GM12878 (cell line): ENCODE measurements around the gene CPD. TPM values are rescaled to one million over a fixed set of nuclear protein-coding genes. Genes with fewer than 3 reads are reported as not detected.

ENCODE experiments used
- ATAC-seq: fragments of 200-7000 bp; cut with Tn5 transposase; 3 replicates; pipeline ENCODE4 v1.9.1; 2020; ENCODE audit warnings: mild to moderate bottlenecking, moderate library complexity
- BruUV-seq: library from RNA; stranded (reverse); fragments of 400-500 nt; replicated peaks from 2 replicates; lab custom pipeline; 2021; lab: Mats Ljungman, UMichigan
- CTCF ChIA-PET: fragments of 300-600 bp; sonication (Branson Sonifier 250); formaldehyde crosslinking; extraction: SDS; loops from one replicate; lab custom pipeline; 2021; ENCODE audit warnings: inconsistent platforms; lab: Yijun Ruan, JAX
- POLR2A ChIA-PET: fragments of 350-600 bp; formaldehyde crosslinking; extraction: SDS; loops from one replicate; lab custom pipeline; 2021; ENCODE audit warnings: inconsistent platforms; lab: Charles Lee
- RAD21 ChIA-PET: fragments of 300-600 bp; sonication (Branson Sonifier 250); formaldehyde crosslinking; loops from one replicate; lab custom pipeline; 2023; ENCODE audit warnings: antibody characterized with exemption; ENCODE audit not compliant: unreplicated experiment; lab: Charles Lee
- SMC1A ChIA-PET: fragments of 300-600 bp; sonication (Branson Sonifier 250); formaldehyde crosslinking; loops from one replicate; lab custom pipeline; 2023; ENCODE audit not compliant: unreplicated experiment, uncharacterized antibody; lab: Charles Lee
- DNase-seq: peaks from one replicate; pipeline ENCODE4 v3.0.0-alpha.2; 2011; ENCODE audit warnings: low read depth, low spot score
- FAIRE-seq: peaks from 3 replicates; lab custom pipeline; 2011; peaks lifted over from hg19 to GRCh38; lab: Jason Lieb, UNC
- H2AFZ ChIP-seq: 2 replicates; pipeline ENCODE4 v1.6.0; 2011; ENCODE audit warnings: low read depth, low read length, control low read depth; ENCODE audit not compliant: control insufficient read depth
- H3K27ac ChIP-seq: 2 replicates; pipeline ENCODE4 v1.5.1; 2011; ENCODE audit warnings: control low read depth; ENCODE audit not compliant: control insufficient read depth, insufficient read depth
- H3K27me3 ChIP-seq, 2 experiments: replicated peaks in 1 of 2; 2 replicates each; pipeline versions ENCODE4 v1.6.0 to v1.6.1; 2011; ENCODE audit warnings: low read length in 1 of 2; ENCODE audit not compliant: control insufficient read depth in 2 of 2, insufficient read depth in 2 of 2
- H3K36me3 ChIP-seq, 2 experiments: 2 replicates each; pipeline ENCODE4 v1.5.1; 2011; ENCODE audit warnings: low read length in 1 of 2; ENCODE audit not compliant: control insufficient read depth in 2 of 2, insufficient read depth in 2 of 2
- H3K4me1 ChIP-seq: 2 replicates; pipeline ENCODE4 v1.6.1; 2011; ENCODE audit warnings: mild to moderate bottlenecking, low read length, moderate library complexity, mixed read lengths; ENCODE audit not compliant: control insufficient read depth, insufficient read depth
- H3K4me2 ChIP-seq: 2 replicates; pipeline ENCODE4 v1.6.0; 2011; ENCODE audit warnings: control low read depth; ENCODE audit not compliant: control insufficient read depth, insufficient read depth
- H3K4me3 ChIP-seq: fragments of 200-600 bp; sonication (generic); 2 replicates; pipeline ENCODE4 v1.5.1; 2016
- H3K79me2 ChIP-seq: 2 replicates; pipeline ENCODE4 v1.6.0; 2011; ENCODE audit warnings: low read length; ENCODE audit not compliant: control insufficient read depth, insufficient read depth
- H3K9ac ChIP-seq: 2 replicates; pipeline ENCODE4 v1.8.0; 2011; ENCODE audit warnings: low read length, control low read depth, mixed read lengths; ENCODE audit not compliant: control insufficient read depth, insufficient read depth
- H3K9me3 ChIP-seq: replicated peaks from 3 replicates; pipeline ENCODE4 v1.5.1; 2011; ENCODE audit warnings: mild to moderate bottlenecking, low read length; ENCODE audit not compliant: control insufficient read depth, insufficient read depth
- H4K20me1 ChIP-seq: 2 replicates; pipeline ENCODE4 v1.6.0; 2011; ENCODE audit not compliant: control insufficient read depth, insufficient read depth
- BRCA1 ChIP-seq: IDR thresholded peaks from 2 replicates; pipeline ENCODE4 v1.6.1; 2011; ENCODE audit warnings: low read depth, low read length, improper control_type of control experiment
- CEBPB ChIP-seq, 2 experiments: fragments of 150-350 bp in 1 of 2; IDR thresholded peaks; 2 replicates each; pipeline ENCODE4 v1.6.1; 2012 to 2014; ENCODE audit warnings: low read depth in 2 of 2, low read length in 2 of 2, borderline replicate concordance in 1 of 2, inconsistent platforms in 1 of 2
- EED ChIP-seq: sonication (generic); IDR thresholded peaks from 2 replicates; pipeline ENCODE4 v1.6.1; 2016; ENCODE audit warnings: antibody characterized with exemption, low read depth
- EGR1 ChIP-seq, 2 experiments: IDR thresholded peaks; 1 replicate in 1 of 2; 2 replicates in 1 of 2; pipeline ENCODE4 v1.6.1; 2011 to 2012; ENCODE audit warnings: low read depth in 2 of 2, low read length in 2 of 2, borderline replicate concordance in 1 of 2, mild to moderate bottlenecking in 1 of 2, moderate library complexity in 1 of 2
- ESRRA ChIP-seq: IDR thresholded peaks from 2 replicates; pipeline ENCODE4 v1.6.1; 2012; ENCODE audit warnings: mild to moderate bottlenecking, low read length, improper control_type of control experiment
- FOS ChIP-seq: IDR thresholded peaks from 3 replicates; pipeline ENCODE4 v1.6.1; 2011; ENCODE audit warnings: borderline replicate concordance; ENCODE audit not compliant: insufficient read length; ENCODE audit errors: extremely low read depth
- GATAD2B ChIP-seq: fragments of 450-650 bp; conservative IDR thresholded peaks from 2 replicates; pipeline ENCODE4 v1.6.1; 2017; ENCODE audit warnings: low read depth, mild to moderate bottlenecking, moderate library complexity
- IKZF2 ChIP-seq, 2 experiments: fragments of 450-650 bp; IDR thresholded peaks; 2 replicates each; pipeline ENCODE4 v1.6.1; 2017; ENCODE audit warnings: mild to moderate bottlenecking in 2 of 2, moderate library complexity in 2 of 2
- NFYB ChIP-seq: IDR thresholded peaks from 2 replicates; pipeline ENCODE4 v1.6.1; 2011; ENCODE audit warnings: low read depth, mild to moderate bottlenecking, low read length, improper control_type of control experiment, moderate library complexity; ENCODE audit not compliant: insufficient read depth
- NKRF ChIP-seq: fragments of 450-650 bp; conservative IDR thresholded peaks from 2 replicates; pipeline ENCODE4 v1.6.1; 2017; ENCODE audit warnings: mild to moderate bottlenecking, moderate library complexity
- PAX5 ChIP-seq: IDR thresholded peaks from 2 replicates; pipeline ENCODE4 v1.6.1; 2011; ENCODE audit warnings: low read depth, low read length, borderline replicate concordance
- PBX3 ChIP-seq: IDR thresholded peaks from 2 replicates; pipeline ENCODE4 v1.6.1; 2011; ENCODE audit warnings: mild to moderate bottlenecking, low read depth, low read length, moderate library complexity; ENCODE audit not compliant: insufficient replicate concordance
- PKNOX1 ChIP-seq: fragments of 450-650 bp; IDR thresholded peaks from 2 replicates; pipeline ENCODE4 v1.6.1; 2016; ENCODE audit warnings: mild to moderate bottlenecking
- RAD21 ChIP-seq: IDR thresholded peaks from 2 replicates; pipeline ENCODE4 v1.6.1; 2011; ENCODE audit warnings: mild to moderate bottlenecking, low read depth, low read length, moderate library complexity; ENCODE audit not compliant: insufficient read depth
- RAD51 ChIP-seq: fragments of 450-650 bp; IDR thresholded peaks from 2 replicates; pipeline ENCODE4 v1.6.1; 2016; ENCODE audit warnings: moderate library complexity, mild to moderate bottlenecking, inconsistent platforms
- RUNX3 ChIP-seq: IDR thresholded peaks from 2 replicates; pipeline ENCODE4 v1.6.1; 2012; ENCODE audit warnings: low read length, inconsistent platforms
- SUZ12 ChIP-seq: fragments of 200-600 bp; sonication (generic); IDR thresholded peaks from one replicate; pipeline ENCODE4 v1.6.1; 2018; ENCODE audit warnings: antibody characterized with exemption, mild to moderate bottlenecking; ENCODE audit not compliant: unreplicated experiment
- ZNF217 ChIP-seq: fragments of 450-650 bp; IDR thresholded peaks from 2 replicates; pipeline ENCODE4 v1.6.1; 2017; ENCODE audit warnings: antibody characterized with exemption, mild to moderate bottlenecking
- ZZZ3 ChIP-seq: IDR thresholded peaks from 2 replicates; pipeline ENCODE4 v1.6.1; 2011; ENCODE audit warnings: low read depth; ENCODE audit not compliant: control insufficient read depth, insufficient read length
- WGBS: methylation state at CpG from one replicate; pipeline ENCODE4 v1.1.6; 2016; ENCODE audit warnings: low lambda C conversion rate; ENCODE audit not compliant: insufficient replicate concordance, insufficient coverage; ENCODE audit errors: missing lambda C conversion rate; 5-methylcytosine and 5-hydroxymethylcytosine counted together
- in situ Hi-C: fragments of 300-500 bp; cut with MboI; formaldehyde crosslinking; loops from 9 replicates; pipeline ENCODE4 v1.14.3; 2018; ENCODE audit warnings: mixed read lengths
- intact Hi-C: fragments of 100-400 bp; cut with micrococcal nuclease; formaldehyde crosslinking; loops from one replicate; pipeline ENCODE4 v1.14.2; 2022; ENCODE audit not compliant: unreplicated experiment
- polyA plus RNA-seq, 11 experiments: library from polyadenylated mRNA; depleted of rRNA in 4 of 11; unstranded in 6 of 11; stranded (reverse) in 5 of 11; fragments of >200 nt; fragmentation: Nextera tagmentation in 4 of 11; fragmentation: Illumina TruSeq in 1 of 11; extraction: Ambion mirVana in 4 of 11; extraction: Trizol in 1 of 11; gene quantifications; 1 replicate in 1 of 11; 2 replicates in 10 of 11; pipeline versions ENCODE4 v1.2.1 to v1.2.3, GENCODE V29; 2011 to 2016; ENCODE audit warnings: inconsistent platforms in 2 of 11, missing spikeins in 2 of 11, low read depth in 1 of 11
- total RNA-seq, 4 experiments: library from RNA; depleted of rRNA in 3 of 4; stranded (reverse); fragments of >200 nt in 3 of 4; fragmentation: Illumina TruSeq in 1 of 4; extraction: Trizol in 1 of 4; gene quantifications; 2 replicates each; pipeline versions ENCODE4 v1.2.1 to v1.2.3, GENCODE V29; 2013 to 2021

CPD gene
- total and polyA plus RNA-seq, 10 of the 15 experiments (the other 5 are each of a cell fraction or from before 2014, with no cell fraction given) = 3.5 to 24.2 (median 15.7) TPM

GRCh38 chr17:30363715-30364202 lies 15.0 kb upstream of the CPD start:
- ChIA-PET CTCF (interaction anchor here (0.7 to 1.6 kb wide), 7 partner anchors 13 to 775 kb away, joined by 3 to 8 read pairs (median 4); partner anchors contain the start of gene GOSR1), POLR2A (interaction anchor here (0.6 to 0.8 kb wide), 3 partner anchors 11 to 83 kb away, joined by 3 to 5 read pairs (median 3); no protein-coding TSS in a partner anchor), RAD21 (interaction anchor here (0.6 to 1.5 kb wide), 16 partner anchors 9 to 571 kb away, joined by 3 to 8 read pairs (median 3); no protein-coding TSS in a partner anchor), SMC1A (interaction anchor here (0.7 to 2.9 kb wide), 12 partner anchors 9 to 189 kb away, joined by 3 to 24 read pairs (median 4); partner anchors contain the start of gene GOSR1)
- in situ Hi-C loops = no loop called here
- H3K27me3 ChIP-seq = no peaks in the 10 kb centered on the region
- no peak overlapping the region for H3K9ac ChIP-seq
- H3K79me2 ChIP-seq = no peaks in the 10 kb centered on the region
- peaks cover 6% of the 10 kb centered on the region; the same call in 2 of the 3 replicates for H3K9me3 ChIP-seq
- H3K36me3 ChIP-seq = no peaks in the 10 kb centered on the region
- no peak overlapping the region for H3K4me3 ChIP-seq
- peak; percentile 97 for ATAC-seq
- no peak overlapping the region for H2AFZ ChIP-seq
- 0% methylated on average over 1 of the region's 1 CpG for WGBS
- peak; percentile 86 for FAIRE-seq
- no TSS peak for BruUV-seq
- peak overlapping the region; percentile 70 for H3K4me2 ChIP-seq
- peak; percentile 99 for DNase-seq
- H4K20me1 ChIP-seq = no peaks in the 10 kb centered on the region
- H3K4me1 ChIP-seq = peaks cover 16% of the 10 kb centered on the region
- intact Hi-C loops = no loop called here
- no peak overlapping the region; the same call in 1 of the 2 replicates for H3K27ac ChIP-seq
- TF ChIP-seq NFYB (0 out of 2 replicates have a peak, but pooled peaks have one; percentile 22), PAX5 (peak; percentile 95), ZNF217 (peak; percentile 77; the same call in 1 of the 2 replicates), ESRRA (peak; percentile 56; the same call in 1 of the 2 replicates), SUZ12 (no peak), CEBPB (IDR thresholded peaks at IDR 0.05; ENCODE audit: borderline replicate concordance in 1 of 2, low read depth in 2 of 2, low read length in 2 of 2) (peak; percentile 32 to 76; a peak in 2 of 4 replicates), PBX3 (peak; percentile 62), EGR1 (IDR thresholded peaks at IDR 0.05; ENCODE audit: borderline replicate concordance in 1 of 2, low read depth in 2 of 2, low read length in 2 of 2) (peak in 1 of 2 experiments; percentile 77; a peak in 1 of 3 replicates), GATAD2B (0 out of 2 replicates have a peak, but pooled peaks have one; percentile 66), PKNOX1 (peak; percentile 53; the same call in 1 of the 2 replicates), FOS (no peak), RAD21 (0 out of 2 replicates have a peak, but pooled peaks have one; percentile 9), ZZZ3 (no peak), EED (peak; percentile 98), RUNX3 (peak; percentile 97), BRCA1 (no peak), RAD51 (0 out of 2 replicates have a peak, but pooled peaks have one; percentile 30), IKZF2 (IDR thresholded peaks at IDR 0.05) (peak; percentile 99), NKRF (no peak)
